DOHH2 (cell line): ENCODE measurements around the gene PALM3.

Source experiments
- H3F3A ChIP-seq: fragments of 200-600 bp; sonication (generic), shearing (Covaris generic); 2 replicates; pipeline ENCODE4 v1.6.0; 2016; ENCODE audit warnings: antibody characterized with exemption, mild to moderate bottlenecking; ENCODE audit not compliant: control insufficient read depth, insufficient read depth
- H3K27ac ChIP-seq: fragments of 200-600 bp; sonication (generic); 2 replicates; pipeline ENCODE4 v1.5.1; 2014; ENCODE audit warnings: low read depth, mild to moderate bottlenecking, low read length, moderate library complexity
- H3K27me3 ChIP-seq: fragments of 200-600 bp; sonication (generic); 2 replicates; pipeline ENCODE4 v1.6.1; 2014; ENCODE audit warnings: mild to moderate bottlenecking, low read length, mixed read lengths; ENCODE audit not compliant: control insufficient read depth
- H3K36me3 ChIP-seq: fragments of 200-600 bp; sonication (generic); 2 replicates; pipeline ENCODE4 v1.6.1; 2014; ENCODE audit warnings: mild to moderate bottlenecking, low read length, moderate library complexity, mixed read lengths; ENCODE audit not compliant: control insufficient read depth
- H3K4me1 ChIP-seq: fragments of 200-600 bp; sonication (generic); 2 replicates; pipeline ENCODE4 v1.6.1; 2014; ENCODE audit warnings: mild to moderate bottlenecking, low read length, mixed read lengths; ENCODE audit not compliant: control insufficient read depth
- H3K4me2 ChIP-seq: fragments of 200-600 bp; sonication (generic); 2 replicates; pipeline ENCODE4 v1.6.0; 2014; ENCODE audit warnings: mild to moderate bottlenecking, low read length, moderate library complexity
- H3K4me3 ChIP-seq: fragments of 200-600 bp; sonication (generic); 2 replicates; pipeline ENCODE4 v1.5.1; 2014; ENCODE audit warnings: mild to moderate bottlenecking, low read length, mixed read lengths
- H3K79me2 ChIP-seq: fragments of 200-600 bp; sonication (generic); 2 replicates; pipeline ENCODE4 v1.6.1; 2014; ENCODE audit warnings: mild to moderate bottlenecking, low read length, mixed read lengths; ENCODE audit not compliant: control insufficient read depth
- H3K9me2 ChIP-seq: fragments of 200-600 bp; sonication (generic); replicated peaks from 2 replicates; pipeline ENCODE4 v1.6.1; 2014; ENCODE audit warnings: mild to moderate bottlenecking, low read length, mixed read lengths; ENCODE audit not compliant: control insufficient read depth
- H3K9me3 ChIP-seq: fragments of 200-600 bp; sonication (generic); 2 replicates; pipeline ENCODE4 v1.6.1; 2014; ENCODE audit warnings: antibody characterized with exemption, low read length, mixed read lengths; ENCODE audit not compliant: control insufficient read depth, insufficient read depth
- H4K20me1 ChIP-seq: fragments of 200-600 bp; sonication (generic); 2 replicates; pipeline ENCODE4 v1.6.0; 2014; ENCODE audit warnings: low read depth, mild to moderate bottlenecking, antibody characterized with exemption, low read length, moderate library complexity; ENCODE audit not compliant: control insufficient read depth, insufficient read depth
- EZH2phosphoT487 ChIP-seq: fragments of 200-600 bp; sonication (generic); IDR thresholded peaks from 2 replicates; pipeline ENCODE4 v1.6.1; 2017; ENCODE audit warnings: borderline replicate concordance, mild to moderate bottlenecking, antibody characterized with exemption, low read length, moderate library complexity, mixed read lengths
- TF ChIP-seq, protein P1 (sequence below): fragments of 200-600 bp; sonication (generic); IDR thresholded peaks from one replicate; pipeline ENCODE4 v1.5.1; 2014; ENCODE audit warnings: antibody characterized with exemption, mild to moderate bottlenecking, low read depth, low read length; ENCODE audit not compliant: poor library complexity, severe bottlenecking

The PALM3 gene

DNA sequence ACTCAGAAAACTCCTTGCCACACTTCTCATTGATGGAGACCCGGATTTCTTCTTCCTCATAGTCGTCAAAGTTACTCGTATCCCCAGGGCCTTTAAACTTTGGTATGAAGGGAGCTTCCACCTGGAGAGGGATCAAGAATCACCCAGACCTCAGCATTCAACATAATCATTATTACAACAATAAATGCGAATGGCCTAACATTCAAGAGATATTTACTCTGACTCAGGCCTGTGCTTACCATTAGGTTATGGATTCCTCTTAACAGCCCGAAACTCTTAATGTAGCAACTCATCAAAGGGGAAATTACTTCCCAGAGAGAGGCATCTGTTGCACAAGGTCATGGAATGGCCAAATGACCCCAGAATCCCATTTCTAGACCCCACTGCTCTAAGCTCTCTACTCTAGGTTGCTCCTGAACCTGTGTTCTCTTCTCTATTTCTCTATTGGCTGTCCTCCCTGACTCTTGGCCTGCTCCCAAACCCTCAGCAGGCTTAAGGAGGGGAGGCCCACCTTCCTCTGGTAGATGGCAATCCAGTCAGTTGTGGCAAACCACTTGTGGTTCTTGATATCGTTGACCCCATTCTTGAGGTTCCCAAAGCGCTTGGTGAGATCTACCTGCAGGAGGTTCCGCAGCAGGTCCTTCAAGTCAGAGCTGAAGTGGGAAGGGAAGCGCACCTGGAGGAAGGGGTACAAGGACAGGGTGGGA is 31.4 kb upstream of the PALM3 start:
- TF ChIP-seq, protein P1, sequence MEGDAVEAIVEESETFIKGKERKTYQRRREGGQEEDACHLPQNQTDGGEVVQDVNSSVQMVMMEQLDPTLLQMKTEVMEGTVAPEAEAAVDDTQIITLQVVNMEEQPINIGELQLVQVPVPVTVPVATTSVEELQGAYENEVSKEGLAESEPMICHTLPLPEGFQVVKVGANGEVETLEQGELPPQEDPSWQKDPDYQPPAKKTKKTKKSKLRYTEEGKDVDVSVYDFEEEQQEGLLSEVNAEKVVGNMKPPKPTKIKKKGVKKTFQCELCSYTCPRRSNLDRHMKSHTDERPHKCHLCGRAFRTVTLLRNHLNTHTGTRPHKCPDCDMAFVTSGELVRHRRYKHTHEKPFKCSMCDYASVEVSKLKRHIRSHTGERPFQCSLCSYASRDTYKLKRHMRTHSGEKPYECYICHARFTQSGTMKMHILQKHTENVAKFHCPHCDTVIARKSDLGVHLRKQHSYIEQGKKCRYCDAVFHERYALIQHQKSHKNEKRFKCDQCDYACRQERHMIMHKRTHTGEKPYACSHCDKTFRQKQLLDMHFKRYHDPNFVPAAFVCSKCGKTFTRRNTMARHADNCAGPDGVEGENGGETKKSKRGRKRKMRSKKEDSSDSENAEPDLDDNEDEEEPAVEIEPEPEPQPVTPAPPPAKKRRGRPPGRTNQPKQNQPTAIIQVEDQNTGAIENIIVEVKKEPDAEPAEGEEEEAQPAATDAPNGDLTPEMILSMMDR: no peak
- TF ChIP-seq EZH2phosphoT487: no peak
- H3K27ac ChIP-seq: no peak overlapping the region

DNA sequence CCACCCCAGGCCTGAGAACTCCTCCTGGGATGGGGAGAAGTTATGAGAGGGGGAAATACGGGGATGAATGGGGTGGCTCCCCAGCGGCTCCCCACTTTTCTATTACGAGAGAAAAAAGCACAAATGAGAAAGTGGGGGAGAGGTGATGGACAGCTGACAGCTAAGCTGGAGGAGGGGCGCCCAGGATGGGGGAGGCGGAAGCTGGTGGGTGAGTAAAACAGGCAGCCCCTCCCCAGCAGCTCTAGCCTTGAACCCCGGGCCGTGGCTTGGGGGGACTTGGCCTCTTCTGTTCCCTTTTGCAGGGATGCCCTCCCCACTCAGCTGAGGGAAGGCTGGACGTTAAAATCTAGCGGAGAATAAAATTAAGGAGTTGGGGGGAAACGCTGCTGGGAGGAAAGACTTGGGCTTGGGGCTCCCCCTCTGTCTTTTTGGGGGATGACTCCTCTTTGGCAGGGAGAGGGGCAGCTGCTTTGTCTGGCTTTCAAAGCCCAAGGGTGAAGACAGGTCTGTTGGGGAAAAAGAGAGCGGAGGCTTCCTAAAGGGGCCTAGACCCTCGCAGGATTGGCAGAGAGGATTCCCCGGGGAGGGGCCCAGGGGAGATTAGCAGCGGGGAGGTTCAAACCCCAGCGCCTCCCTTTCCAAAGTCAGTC is 30.1 kb upstream of the PALM3 start:
- Histone ChIP-seq H3K4me3 (peak overlapping the region; percentile 79), H3K27ac (peak overlapping the region; percentile 77), H3K9me2 (no peaks in the 10 kb centered on the region), H3K36me3 (peaks cover 29% of the 10 kb centered on the region), H3F3A (peaks cover 13% of the 10 kb centered on the region; the same call in 1 of the 2 replicates), H3K27me3 (no peaks in the 10 kb centered on the region), H3K79me2 (peaks cover 12% of the 10 kb centered on the region), H4K20me1 (no peaks in the 10 kb centered on the region), H3K4me1 (peaks cover 18% of the 10 kb centered on the region), H3K4me2 (peak overlapping the region; percentile 72), H3K9me3 (peaks cover 9% of the 10 kb centered on the region)
- TF ChIP-seq EZH2phosphoT487: no peak
- TF ChIP-seq, protein P1: peak; percentile 47

More for the DNA sequence above, 31.4 kb upstream of the PALM3 start:
- H3K27me3 ChIP-seq: no peaks in the 10 kb centered on the region
- H3K4me2 ChIP-seq: no peak overlapping the region
- peaks cover 12% of the 10 kb centered on the region for H3K79me2 ChIP-seq
- peaks cover 9% of the 10 kb centered on the region for H3K9me3 ChIP-seq
- peaks cover 7% of the 10 kb centered on the region; the same call in 1 of the 2 replicates for H3F3A ChIP-seq
- H3K36me3 ChIP-seq: peaks cover 21% of the 10 kb centered on the region
- H4K20me1 ChIP-seq: no peaks in the 10 kb centered on the region
- no peak overlapping the region for H3K4me3 ChIP-seq
- H3K4me1 ChIP-seq: peaks cover 18% of the 10 kb centered on the region
- no peaks in the 10 kb centered on the region for H3K9me2 ChIP-seq

DNA sequence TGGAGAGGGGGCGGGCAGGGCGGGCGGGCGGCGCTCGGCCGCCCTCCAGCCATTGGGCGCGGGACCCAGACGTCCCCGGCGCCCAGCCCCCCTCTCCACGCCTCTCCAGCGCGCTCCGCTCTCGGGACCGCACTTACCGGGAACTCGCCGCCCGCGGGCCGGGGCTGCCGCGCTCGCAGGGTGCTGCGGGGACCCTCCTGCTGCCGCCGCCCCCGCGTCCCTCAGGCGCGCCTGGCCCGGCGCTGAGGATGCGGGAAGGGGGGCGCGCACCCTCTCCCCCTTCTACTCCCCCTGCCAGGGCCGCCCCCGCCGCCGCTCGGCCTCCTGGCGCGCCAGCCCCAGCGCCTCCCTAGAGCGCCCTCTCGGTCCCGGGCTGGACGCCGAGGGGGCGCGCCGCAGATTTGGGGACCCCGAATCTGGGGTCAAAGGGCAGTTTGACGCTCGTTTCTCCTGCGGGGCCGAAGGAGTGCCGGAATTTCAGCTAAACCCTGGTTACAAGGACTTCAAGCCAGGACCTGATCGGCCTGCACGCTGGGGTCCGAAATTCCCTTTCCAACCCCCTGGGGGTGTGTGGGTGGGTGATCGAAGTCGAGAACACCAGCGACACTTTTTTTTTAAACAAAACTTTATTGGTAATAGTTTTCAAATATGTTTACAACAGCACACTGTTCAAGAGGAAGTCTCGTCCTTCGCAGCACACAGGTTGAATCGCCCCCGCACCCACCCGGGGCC is 29.4 kb upstream of the PALM3 start:
- peaks cover 9% of the 10 kb centered on the region for H3K9me3 ChIP-seq
- TF ChIP-seq, protein P1: peak; percentile 76
- no peak for TF ChIP-seq EZH2phosphoT487
- H3K4me1 ChIP-seq: peaks cover 18% of the 10 kb centered on the region
- H3K79me2 ChIP-seq: peaks cover 12% of the 10 kb centered on the region
- H3K27me3 ChIP-seq: no peaks in the 10 kb centered on the region
- peaks cover 13% of the 10 kb centered on the region; the same call in 1 of the 2 replicates for H3F3A ChIP-seq
- H3K36me3 ChIP-seq: peaks cover 34% of the 10 kb centered on the region
- peak overlapping the region; percentile 79 for H3K4me3 ChIP-seq
- no peaks in the 10 kb centered on the region for H4K20me1 ChIP-seq
- H3K27ac ChIP-seq: peak overlapping the region; percentile 77
- H3K4me2 ChIP-seq: peak overlapping the region; percentile 72
- H3K9me2 ChIP-seq: no peaks in the 10 kb centered on the region
